ENCODE measurements around the gene PIK3R4.

GRCh38 chr3:130779031-130779430 lies 32.4 kb upstream of the PIK3R4 start:
- TF ChIP-seq CTCF (IDR thresholded peaks at IDR 0.05; ENCODE audit: insufficient read depth, low read length, poor library complexity, severe bottlenecking) (no peak), EZH2phosphoT487 (conservative IDR thresholded peaks at IDR 0.05; ENCODE audit: low read length) (no peak)
